ENCODE measurements around the gene FOXP3. TPM values are rescaled to one million over a fixed set of nuclear protein-coding genes. Genes with fewer than 3 reads are reported as not detected.
"Not testable (repeated sequence)": the region's sequence is repeated elsewhere in the genome, so short reads cannot be mapped to it uniquely, and the experiment has no call there.

Gene FOXP3
- total RNA-seq, 1 donor from 2014 or later, result not detected

DNA sequence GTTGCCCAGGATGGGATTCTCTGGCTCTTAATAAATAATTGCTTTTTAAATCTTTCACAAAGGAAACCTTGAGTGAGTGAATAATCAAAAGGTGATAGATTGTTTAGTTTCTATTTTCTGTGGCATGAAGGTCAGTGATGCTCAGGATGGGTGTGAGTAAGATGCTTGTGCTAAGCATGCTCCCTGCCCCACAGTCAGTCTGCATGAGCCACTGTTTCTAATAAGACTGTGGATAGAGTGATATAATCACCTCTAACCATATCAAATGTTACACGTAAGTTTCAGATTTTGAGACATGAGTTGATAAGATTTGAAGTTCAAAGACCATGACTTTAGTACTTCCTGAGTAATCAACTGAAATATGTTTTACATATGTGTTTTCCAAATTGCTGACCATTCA, 36.2 kb upstream of the FOXP3 start:
- no peak for DNase-seq (ENCODE audit: low read depth)
- TF ChIP-seq, protein P1, sequence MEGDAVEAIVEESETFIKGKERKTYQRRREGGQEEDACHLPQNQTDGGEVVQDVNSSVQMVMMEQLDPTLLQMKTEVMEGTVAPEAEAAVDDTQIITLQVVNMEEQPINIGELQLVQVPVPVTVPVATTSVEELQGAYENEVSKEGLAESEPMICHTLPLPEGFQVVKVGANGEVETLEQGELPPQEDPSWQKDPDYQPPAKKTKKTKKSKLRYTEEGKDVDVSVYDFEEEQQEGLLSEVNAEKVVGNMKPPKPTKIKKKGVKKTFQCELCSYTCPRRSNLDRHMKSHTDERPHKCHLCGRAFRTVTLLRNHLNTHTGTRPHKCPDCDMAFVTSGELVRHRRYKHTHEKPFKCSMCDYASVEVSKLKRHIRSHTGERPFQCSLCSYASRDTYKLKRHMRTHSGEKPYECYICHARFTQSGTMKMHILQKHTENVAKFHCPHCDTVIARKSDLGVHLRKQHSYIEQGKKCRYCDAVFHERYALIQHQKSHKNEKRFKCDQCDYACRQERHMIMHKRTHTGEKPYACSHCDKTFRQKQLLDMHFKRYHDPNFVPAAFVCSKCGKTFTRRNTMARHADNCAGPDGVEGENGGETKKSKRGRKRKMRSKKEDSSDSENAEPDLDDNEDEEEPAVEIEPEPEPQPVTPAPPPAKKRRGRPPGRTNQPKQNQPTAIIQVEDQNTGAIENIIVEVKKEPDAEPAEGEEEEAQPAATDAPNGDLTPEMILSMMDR (conservative IDR thresholded peaks at IDR 0.05; ENCODE audit: low read depth, low read length), result no peak
- no peak overlapping the region for H3K4me3 ChIP-seq (ENCODE audit: low read depth, low read length)

DNA sequence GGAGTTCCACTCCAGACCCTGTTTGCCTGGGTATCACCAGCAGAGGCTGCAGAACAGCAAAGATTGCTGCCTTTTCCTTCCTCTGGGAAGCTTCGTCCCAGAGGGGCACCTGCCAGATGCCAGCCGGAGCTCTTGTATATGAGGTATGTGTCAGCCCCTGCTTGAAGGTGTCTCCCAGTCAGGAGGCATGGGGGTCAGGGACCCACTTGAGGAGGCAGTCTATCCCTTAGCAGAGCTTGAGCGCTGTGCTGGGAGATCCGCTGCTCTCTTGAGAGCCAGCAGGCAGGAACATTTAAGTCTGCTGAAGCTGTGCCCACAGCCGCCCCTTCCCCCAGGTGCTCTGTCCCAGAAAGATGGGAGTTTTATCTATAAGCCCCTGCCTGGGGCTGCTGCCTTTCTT, 34.8 kb upstream of the FOXP3 start:
- not testable (repeated sequence) for H3K4me3 ChIP-seq (ENCODE audit: low read depth, low read length); DNase-seq (ENCODE audit: low read depth)

DNA sequence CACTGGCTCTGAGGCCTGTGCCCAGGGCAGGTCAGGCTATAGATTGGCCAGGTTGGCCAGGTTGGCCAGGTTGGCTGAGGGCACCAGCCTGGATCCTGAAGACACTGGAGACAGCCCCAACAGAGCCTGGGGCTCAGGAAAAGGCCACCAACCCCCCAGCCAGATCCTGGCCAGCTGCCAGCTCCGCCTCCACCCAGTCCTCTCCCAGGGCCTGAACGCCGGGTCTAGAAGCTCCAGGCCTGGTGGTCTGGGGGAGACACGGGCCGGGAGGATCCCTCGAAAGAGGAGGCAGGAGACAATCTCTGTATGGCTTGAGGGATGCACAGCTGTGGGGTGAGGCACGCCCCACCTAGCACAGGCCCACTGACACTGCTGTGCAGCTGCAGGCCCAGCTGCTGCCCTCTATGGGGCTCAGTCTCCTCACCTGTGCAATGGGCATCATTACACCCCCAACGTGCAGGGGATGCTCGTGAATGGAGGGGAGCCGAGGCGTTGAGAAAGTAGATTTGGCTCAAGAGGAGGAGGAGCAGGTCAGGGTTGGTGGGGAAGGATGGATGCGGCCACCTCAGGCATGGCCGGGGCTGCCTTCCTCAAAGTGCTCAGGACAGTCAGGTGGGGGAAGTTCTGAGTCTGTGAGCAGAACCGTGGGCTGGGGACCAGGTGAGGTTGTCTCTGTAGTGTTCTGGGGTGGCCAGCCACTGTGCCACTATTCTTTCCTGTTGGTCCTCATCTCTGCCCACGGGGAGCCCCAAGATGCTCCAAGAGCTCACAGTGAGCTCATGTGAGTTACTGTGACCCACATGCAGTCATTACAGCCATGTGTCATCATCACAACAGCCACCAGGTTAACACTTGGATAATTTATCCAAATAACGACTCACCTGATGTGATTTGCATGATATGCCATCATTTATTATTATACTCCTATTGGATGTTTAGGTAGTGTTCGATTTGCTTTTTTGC, 28.2 kb upstream of the FOXP3 start:
- DNase-seq (ENCODE audit: low read depth), result no peak
- TF ChIP-seq, protein P1 (conservative IDR thresholded peaks at IDR 0.05; ENCODE audit: low read depth, low read length), result no peak

DNA sequence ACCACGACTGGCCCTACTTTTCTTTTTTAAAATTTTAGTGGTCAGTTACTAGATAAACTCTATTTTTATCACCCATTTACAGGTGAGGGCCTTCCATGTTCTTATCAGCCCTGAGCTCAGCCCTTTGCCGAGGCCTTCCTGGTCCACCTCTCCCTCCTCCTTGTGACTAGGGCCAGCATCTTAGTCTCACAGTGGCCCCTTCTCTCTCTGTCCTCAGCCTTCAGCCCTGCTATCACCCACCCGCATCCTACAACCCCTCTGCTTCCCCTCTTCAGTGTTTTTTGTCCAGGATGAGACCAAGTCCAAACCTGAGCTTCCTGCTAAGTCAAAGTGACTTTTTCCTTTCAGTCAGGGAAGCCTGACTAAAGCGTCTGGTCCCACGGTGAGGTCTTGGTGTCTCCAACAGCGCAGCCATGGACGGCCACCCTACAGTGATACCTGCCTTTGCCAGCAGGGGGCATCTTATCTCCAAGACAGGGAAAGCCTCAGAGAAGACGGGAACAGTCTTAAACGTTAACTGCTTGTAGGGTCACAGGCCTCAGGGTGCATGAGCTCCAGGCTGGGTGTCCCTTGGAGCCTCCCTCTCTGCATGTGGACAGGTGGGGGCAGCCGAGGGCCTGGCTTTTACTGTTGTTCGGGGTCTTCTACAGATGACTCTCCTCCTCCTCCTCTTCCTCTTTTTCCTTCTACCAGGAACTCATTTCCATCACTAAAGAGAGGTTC, 27.3 kb upstream of the FOXP3 start:
- TF ChIP-seq, protein P1 (conservative IDR thresholded peaks at IDR 0.05; ENCODE audit: low read depth, low read length), result peak; percentile 61
- no peak overlapping the region for H3K4me3 ChIP-seq (ENCODE audit: low read depth, low read length)
- DNase-seq (ENCODE audit: low read depth), result no peak

More for the DNA sequence above, 28.2 kb upstream of the FOXP3 start:
- no peak overlapping the region for H3K4me3 ChIP-seq (ENCODE audit: low read depth, low read length)

DNA sequence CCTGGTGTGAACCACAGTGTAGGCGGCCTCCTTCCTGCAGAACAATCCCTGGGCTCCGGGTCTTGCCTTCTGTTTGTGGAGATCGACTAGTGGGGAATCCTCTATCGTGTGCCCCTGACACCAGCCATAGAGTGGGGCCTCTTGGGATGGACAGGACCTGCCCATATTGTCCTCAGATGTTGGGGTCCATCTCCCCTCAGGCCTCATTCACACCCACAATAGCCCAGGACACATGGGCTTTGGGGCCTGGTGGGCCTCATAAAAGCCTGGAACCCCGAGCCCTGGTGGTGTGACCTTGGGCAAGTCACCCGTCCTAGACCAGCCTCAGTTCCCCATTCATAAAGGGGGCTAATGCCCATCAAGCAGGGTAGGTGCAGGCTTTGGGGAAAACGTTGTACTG, 25.7 kb upstream of the FOXP3 start:
- no peak for DNase-seq (ENCODE audit: low read depth)
- TF ChIP-seq, protein P1 (conservative IDR thresholded peaks at IDR 0.05; ENCODE audit: low read depth, low read length), result no peak

DNA sequence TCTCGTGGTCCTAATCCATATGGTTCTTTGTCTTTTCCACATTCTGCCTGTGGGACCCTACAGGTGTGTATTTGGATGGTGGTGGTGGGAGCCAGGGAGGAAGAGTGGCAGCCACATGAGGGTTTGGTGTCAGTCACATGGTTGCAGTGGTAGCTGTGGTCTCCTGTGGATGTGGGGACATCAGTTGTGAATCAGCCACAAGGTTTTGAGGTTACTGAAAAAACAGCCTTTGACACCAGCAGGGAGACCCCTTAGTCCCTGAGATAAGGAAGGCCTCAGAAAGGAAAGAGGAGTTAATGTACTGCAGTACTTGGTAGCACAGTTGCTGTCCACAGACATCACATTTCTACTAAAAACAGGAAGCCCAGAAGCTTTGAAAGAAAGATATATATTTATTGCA, 23.2 kb upstream of the FOXP3 start:
- TF ChIP-seq, protein P1 (conservative IDR thresholded peaks at IDR 0.05; ENCODE audit: low read depth, low read length), result no peak
- DNase-seq (ENCODE audit: low read depth), result no peak
- no peak overlapping the region for H3K4me3 ChIP-seq (ENCODE audit: low read depth, low read length)

More for the DNA sequence above, 25.7 kb upstream of the FOXP3 start:
- H3K4me3 ChIP-seq (ENCODE audit: low read depth, low read length), result no peak overlapping the region

DNA sequence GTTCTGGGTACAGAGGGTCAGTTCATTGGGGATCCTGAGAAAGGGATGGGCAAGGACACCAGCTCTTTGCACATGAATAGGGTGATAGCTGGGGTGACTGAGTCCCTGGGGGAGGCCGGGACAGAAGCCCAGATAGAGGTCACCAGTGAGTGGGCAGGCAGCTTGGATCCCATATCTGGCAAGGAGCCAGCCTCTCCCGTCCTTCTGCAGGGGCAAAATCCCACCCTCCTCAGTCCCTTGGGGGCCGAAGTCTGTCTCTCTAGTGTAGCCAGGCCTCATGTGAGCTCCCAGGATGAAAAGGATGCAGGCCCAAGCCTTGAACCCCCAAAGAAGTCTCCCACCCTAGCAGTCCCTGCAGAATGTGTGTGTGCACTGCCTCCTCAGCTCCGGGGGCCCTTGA, 22.1 kb upstream of the FOXP3 start:
- no peak for DNase-seq (ENCODE audit: low read depth)
- TF ChIP-seq, protein P1 (conservative IDR thresholded peaks at IDR 0.05; ENCODE audit: low read depth, low read length), result no peak
- H3K4me3 ChIP-seq (ENCODE audit: low read depth, low read length), result no peak overlapping the region
